DND-41 (cell line): ENCODE results near the gene KCNT2.

ENCODE experiments used
- ATAC-seq: fragments of 200-7000 bp; cut with Tn5 transposase; 3 replicates; pipeline ENCODE4 v1.9.1; 2021; ENCODE audit warnings: low read depth; ENCODE audit not compliant: insufficient read depth
- DNase-seq: peaks from one replicate; pipeline ENCODE4 v3.0.0-alpha.2; 2020
- H2AFZ ChIP-seq: 2 replicates; pipeline ENCODE4 v1.6.0; 2012; ENCODE audit warnings: low read depth, low read length
- H3K27ac ChIP-seq: 2 replicates; pipeline ENCODE4 v1.5.1; 2012; ENCODE audit warnings: low read length, inconsistent platforms
- H3K27me3 ChIP-seq: fragments of 200-600 bp; sonication (generic); 2 replicates; pipeline ENCODE4 v1.6.0; 2012; ENCODE audit warnings: low read length, mild to moderate bottlenecking, inconsistent platforms; ENCODE audit not compliant: insufficient read depth, poor library complexity
- H3K36me3 ChIP-seq: 2 replicates; pipeline ENCODE4 v1.5.1; 2012; ENCODE audit warnings: low read length, inconsistent platforms; ENCODE audit not compliant: insufficient read depth
- H3K4me1 ChIP-seq: 2 replicates; pipeline ENCODE4 v1.5.1; 2012; ENCODE audit warnings: mild to moderate bottlenecking, low read length; ENCODE audit not compliant: insufficient read depth
- H3K4me2 ChIP-seq: 2 replicates; pipeline ENCODE4 v1.6.0; 2012; ENCODE audit warnings: mild to moderate bottlenecking, moderate library complexity, low read length, inconsistent platforms; ENCODE audit not compliant: insufficient read depth
- H3K4me3 ChIP-seq, 2 experiments: fragments of 200-600 bp in 1 of 2; shearing (Covaris generic) in 1 of 2; 2 replicates each; pipeline ENCODE4 v1.5.1; 2012 to 2016; ENCODE audit warnings: inconsistent platforms in 2 of 2, low read length in 2 of 2, mild to moderate bottlenecking in 2 of 2, low read depth in 1 of 2, moderate library complexity in 1 of 2
- H3K79me2 ChIP-seq: 2 replicates; pipeline ENCODE4 v1.6.0; 2012; ENCODE audit warnings: low read length, inconsistent platforms; ENCODE audit not compliant: insufficient read depth
- H3K9ac ChIP-seq: 2 replicates; pipeline ENCODE4 v1.6.0; 2012; ENCODE audit warnings: low read depth, mild to moderate bottlenecking, inconsistent platforms, low read length, moderate library complexity
- H3K9me3 ChIP-seq: 2 replicates; pipeline ENCODE4 v1.5.1; 2012; ENCODE audit warnings: low read length, moderate library complexity, mild to moderate bottlenecking, inconsistent platforms; ENCODE audit not compliant: insufficient read depth, severe bottlenecking
- H4K20me1 ChIP-seq: 2 replicates; pipeline ENCODE4 v1.6.0; 2012; ENCODE audit warnings: low read length; ENCODE audit not compliant: insufficient read depth
- CTCF ChIP-seq: IDR thresholded peaks from 2 replicates; pipeline ENCODE4 v1.5.1; 2012; ENCODE audit warnings: borderline replicate concordance, low read length, moderate library complexity, mild to moderate bottlenecking; ENCODE audit not compliant: poor library complexity, severe bottlenecking; ENCODE audit errors: extremely low read depth
- EZH2 ChIP-seq: IDR thresholded peaks from 3 replicates; pipeline ENCODE4 v1.6.1; 2012; ENCODE audit warnings: borderline replicate concordance, low read depth, mild to moderate bottlenecking, moderate library complexity, low read length, inconsistent platforms; ENCODE audit not compliant: severe bottlenecking

The KCNT2 gene

DNA sequence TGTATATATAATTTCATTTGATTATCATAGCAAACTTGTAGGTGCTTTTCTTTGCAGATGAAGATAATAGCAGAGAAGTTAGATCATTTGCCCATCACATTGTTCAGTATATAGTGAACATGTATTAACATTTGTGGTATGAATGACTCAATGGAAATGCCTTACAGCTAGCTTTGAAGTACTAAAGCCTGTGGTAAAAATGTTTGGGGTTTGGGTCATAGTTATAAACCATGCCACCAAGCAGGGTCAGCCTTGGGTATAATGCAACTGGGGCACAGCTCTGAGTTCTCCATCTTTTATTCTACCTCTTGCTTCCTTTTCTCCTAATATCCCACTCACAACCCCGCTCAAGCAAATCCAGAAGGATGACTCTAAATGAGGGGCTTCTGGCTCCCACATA, 141.6 kb downstream of the KCNT2 start:
- Histone ChIP-seq H3K27me3 (no peaks in the 10 kb centered on the region), H3K27ac (no peak overlapping the region), H4K20me1 (no peaks in the 10 kb centered on the region), H2AFZ (no peak overlapping the region), H3K4me2 (no peak overlapping the region), H3K79me2 (no peaks in the 10 kb centered on the region), H3K4me3 (no peak overlapping the region), H3K9ac (no peak overlapping the region), H3K9me3 (no peaks in the 10 kb centered on the region), H3K36me3 (no peaks in the 10 kb centered on the region), H3K4me1 (no peaks in the 10 kb centered on the region)
- DNase-seq (no peak), ATAC-seq (no peak)
- no peak for TF ChIP-seq CTCF
- no peak for TF ChIP-seq EZH2

DNA sequence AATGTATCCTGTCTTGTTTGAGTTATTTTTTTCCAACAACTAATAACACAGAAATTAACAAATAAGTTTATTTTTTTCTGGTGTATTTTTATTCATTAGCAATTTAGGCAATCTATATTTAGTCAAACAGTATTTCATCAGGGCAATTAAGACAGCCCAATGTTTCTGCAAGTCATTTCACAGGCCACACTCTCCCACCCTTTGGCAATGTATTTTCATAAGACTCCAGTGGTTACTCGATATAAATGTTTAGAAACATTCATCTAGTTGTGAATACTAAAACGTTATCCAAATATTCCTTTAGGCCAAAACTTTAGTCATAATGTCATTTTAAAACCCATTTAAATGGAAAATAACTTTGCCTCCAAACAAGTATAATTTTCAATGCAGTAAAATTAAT, 142.1 kb downstream of the KCNT2 start:
- no peak for TF ChIP-seq EZH2
- no peak for TF ChIP-seq CTCF

DNA sequence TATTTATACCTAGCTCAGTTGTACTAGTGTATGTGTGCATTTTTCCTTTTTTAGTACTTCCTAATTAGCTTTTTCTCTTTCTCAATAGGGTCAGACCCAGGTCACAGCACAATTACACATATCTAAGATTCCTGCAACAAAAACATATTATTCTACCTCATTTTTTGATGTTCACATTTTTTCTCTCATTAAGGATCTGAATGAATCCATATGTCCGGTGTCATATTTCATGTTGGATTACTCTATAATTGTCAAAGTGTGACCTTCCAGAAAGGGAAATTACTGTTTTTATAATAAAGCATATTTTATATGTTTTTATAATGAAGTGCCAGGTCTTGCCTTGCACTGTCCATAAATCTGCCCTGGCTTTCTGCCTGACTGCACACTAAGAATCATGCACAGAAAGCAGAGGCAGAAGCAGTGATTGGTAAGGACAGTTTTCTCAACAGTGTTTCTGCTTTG, 143.7 kb downstream of the KCNT2 start:
- no peak overlapping the region for H3K27ac ChIP-seq
- no peaks in the 10 kb centered on the region for H3K27me3 ChIP-seq
- H3K9me3 ChIP-seq, result no peaks in the 10 kb centered on the region
- ATAC-seq (no peak), DNase-seq (no peak)
- H4K20me1 ChIP-seq, result no peaks in the 10 kb centered on the region
- no peaks in the 10 kb centered on the region for H3K4me1 ChIP-seq
- H3K9ac ChIP-seq, result no peak overlapping the region
- no peak overlapping the region for H2AFZ ChIP-seq
- H3K4me2 ChIP-seq, result no peak overlapping the region
- TF ChIP-seq CTCF (no peak), EZH2 (no peak)
- H3K4me3 ChIP-seq, result no peak overlapping the region
- H3K36me3 ChIP-seq, result no peaks in the 10 kb centered on the region
- H3K79me2 ChIP-seq, result no peaks in the 10 kb centered on the region

More for the DNA sequence above, 142.1 kb downstream of the KCNT2 start:
- no peak overlapping the region for H3K4me3 ChIP-seq
- no peaks in the 10 kb centered on the region for H3K36me3 ChIP-seq
- no peak overlapping the region for H2AFZ ChIP-seq
- H3K27ac ChIP-seq, result no peak overlapping the region
- no peaks in the 10 kb centered on the region for H3K79me2 ChIP-seq
- DNase-seq, result no peak
- no peaks in the 10 kb centered on the region for H3K9me3 ChIP-seq
- H3K4me1 ChIP-seq, result no peaks in the 10 kb centered on the region
- no peak overlapping the region for H3K9ac ChIP-seq
- H3K4me2 ChIP-seq, result no peak overlapping the region
- no peaks in the 10 kb centered on the region for H3K27me3 ChIP-seq
- ATAC-seq, result no peak
- no peaks in the 10 kb centered on the region for H4K20me1 ChIP-seq

GRCh38 chr1:196462086-196462485, 146.2 kb downstream of the KCNT2 start:
- ATAC-seq (no peak), DNase-seq (no peak)
- Histone ChIP-seq H3K27ac (no peak overlapping the region), H3K9ac (no peak overlapping the region), H2AFZ (no peak overlapping the region), H3K36me3 (no peaks in the 10 kb centered on the region), H3K79me2 (no peaks in the 10 kb centered on the region), H3K4me3 (no peak overlapping the region), H4K20me1 (no peaks in the 10 kb centered on the region), H3K9me3 (no peaks in the 10 kb centered on the region), H3K4me2 (no peak overlapping the region), H3K27me3 (no peaks in the 10 kb centered on the region), H3K4me1 (no peaks in the 10 kb centered on the region)
- TF ChIP-seq CTCF, result no peak
- TF ChIP-seq EZH2, result no peak
